Activated CD8-positive, alpha-beta memory T cell treated with anti-CD3 and anti-CD28 coated beads, Interleukin-2, amount 50 U/mL, for 48 hours (primary cell): Measurements from ENCODE around the gene CCDC30.
"Not testable (repeated sequence)": the region's sequence is repeated elsewhere in the genome, so short reads cannot be mapped to it uniquely, and the experiment has no call there.

Experiments used
- DNase-seq: peaks from one replicate; pipeline ENCODE4 v3.0.0-alpha.2; 2020

CCDC30 gene

DNA sequence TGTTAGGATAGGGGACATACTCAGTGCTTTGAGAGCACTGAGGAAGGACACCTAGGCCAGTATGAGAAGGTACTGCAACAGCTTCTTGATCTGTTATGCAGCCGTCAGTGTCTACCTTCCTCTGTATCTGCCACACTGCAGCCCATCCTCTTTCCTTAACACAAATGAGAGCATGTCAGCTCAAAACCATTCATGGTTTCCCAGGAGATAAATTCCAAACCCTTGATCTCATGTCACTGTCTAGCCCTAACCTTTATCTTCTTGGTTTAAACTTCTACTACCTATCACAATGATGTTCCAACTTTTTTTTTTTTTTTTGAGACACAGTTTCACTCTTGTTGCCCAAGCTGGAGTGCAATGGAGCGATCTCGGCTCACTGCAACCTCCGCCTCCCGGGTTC, 8.7 kb upstream of the CCDC30 start:
- no peak for DNase-seq

DNA sequence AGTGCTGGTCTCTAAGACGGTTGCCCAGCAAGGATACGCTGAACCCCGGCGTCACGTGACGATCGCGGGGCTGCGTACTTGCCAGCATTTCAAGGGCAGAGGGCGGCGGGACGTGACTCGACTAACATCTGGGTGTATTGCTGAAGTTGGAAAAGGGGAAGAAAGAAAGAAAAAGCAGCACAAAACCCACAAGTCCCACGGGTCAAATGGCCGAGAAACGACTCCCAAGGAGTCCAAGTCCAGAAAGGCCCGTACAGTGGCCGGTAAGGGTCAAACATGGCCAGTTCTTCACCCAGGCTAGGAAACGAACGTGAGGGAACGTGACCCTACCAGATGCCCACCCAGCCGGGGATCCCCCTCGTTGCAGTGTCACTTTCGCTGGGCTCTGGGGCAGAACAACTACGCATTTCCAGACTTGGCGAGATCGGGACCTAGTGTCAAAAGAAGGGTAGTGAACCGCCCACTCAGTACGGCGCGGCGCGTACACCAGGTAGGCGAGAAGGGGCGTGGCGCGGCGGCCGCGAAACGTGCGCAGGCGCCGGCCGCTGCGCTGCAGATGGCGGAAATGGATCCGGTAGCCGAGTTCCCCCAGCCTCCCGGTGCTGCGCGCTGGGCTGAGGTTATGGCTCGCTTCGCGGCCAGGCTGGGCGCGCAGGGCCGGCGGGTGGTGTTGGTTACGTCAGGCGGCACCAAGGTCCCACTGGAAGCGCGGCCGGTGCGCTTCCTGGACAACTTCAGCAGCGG, 6.9 kb upstream of the CCDC30 start, which contains the start of the genes PPCS and ZMYND12:
Gene PPCS (plus strand): TSS at position 534 of the 744 bp plus-strand sequence. CDS start 23 bp downstream, at position 557.
Gene ZMYND12 (minus strand): TSS at position 13 of the 744 bp plus-strand sequence. CDS start 25 bp downstream, outside the sequence.
- DNase-seq, result peak; percentile 95

DNA sequence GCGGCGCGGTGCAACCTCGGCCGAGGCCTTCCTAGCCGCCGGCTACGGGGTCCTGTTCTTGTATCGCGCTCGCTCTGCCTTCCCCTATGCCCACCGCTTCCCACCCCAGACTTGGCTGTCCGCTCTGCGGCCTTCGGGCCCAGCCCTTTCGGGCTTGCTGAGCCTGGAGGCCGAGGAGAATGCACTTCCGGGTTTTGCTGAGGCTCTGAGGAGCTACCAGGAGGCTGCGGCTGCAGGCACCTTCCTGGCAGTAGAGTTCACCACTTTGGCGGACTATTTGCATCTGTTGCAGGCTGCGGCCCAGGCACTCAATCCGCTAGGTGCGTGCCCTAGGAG, 6.4 kb upstream of the CCDC30 start:
- peak; percentile 81 for DNase-seq

DNA sequence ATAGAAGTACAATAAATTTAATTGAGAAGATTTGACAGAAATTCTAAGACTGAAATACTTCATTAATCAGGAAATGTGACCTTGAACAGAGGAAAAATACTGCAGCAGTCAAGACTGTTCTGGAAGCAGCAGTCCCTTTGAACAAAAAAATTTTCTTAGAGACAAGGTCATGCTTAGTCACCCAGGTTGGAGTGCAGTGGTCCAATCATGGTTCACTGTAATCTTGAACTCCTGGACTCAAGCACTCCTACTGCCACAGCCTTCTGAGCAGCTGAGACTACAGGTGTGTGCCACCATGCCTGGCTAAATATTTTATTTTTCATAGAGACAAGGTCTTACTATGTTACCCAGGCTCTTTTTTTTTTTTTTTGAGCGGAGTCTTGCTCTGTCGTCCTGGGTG, 1.9 kb upstream of the CCDC30 start:
- DNase-seq, result no peak

DNA sequence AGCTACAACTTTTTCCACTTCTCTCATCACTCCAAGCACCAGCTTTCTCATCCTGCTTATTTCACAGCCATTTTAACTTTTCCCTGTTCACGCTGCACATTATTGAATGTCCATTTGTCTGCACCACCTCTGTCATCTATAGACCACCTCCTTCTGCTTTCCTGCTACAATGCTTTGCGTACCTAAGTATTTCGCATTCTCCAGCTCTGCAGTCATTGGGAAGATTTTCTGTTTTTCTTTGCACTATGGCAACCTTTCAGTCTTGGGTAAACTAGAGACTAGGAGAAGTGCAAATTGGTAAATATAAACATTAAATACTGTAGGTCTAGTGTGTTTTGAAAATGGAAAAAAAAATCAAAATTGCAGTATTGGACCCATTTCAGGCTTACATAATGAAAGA, 835 bp downstream of the CCDC30 start:
- DNase-seq, result no peak

DNA sequence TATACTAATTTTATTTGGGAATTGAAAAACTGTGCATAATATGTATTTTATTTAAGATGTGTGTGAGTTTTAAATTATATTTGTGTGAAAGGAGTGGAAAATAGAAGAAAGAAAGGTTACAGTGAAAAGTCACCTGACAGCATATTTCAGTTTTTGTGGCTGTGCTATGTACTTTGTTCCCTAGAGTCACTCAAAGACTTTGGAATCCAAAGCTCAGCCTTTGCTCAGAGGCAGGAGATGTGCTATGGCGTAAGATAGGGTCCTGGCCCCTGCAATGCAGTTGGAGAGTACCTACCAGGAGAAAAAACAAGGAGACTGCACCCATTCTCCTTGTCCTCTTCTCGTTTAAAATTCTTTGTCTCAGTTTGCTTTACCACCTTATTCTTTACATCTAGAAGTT, 2.9 kb downstream of the CCDC30 start:
- DNase-seq, result no peak

DNA sequence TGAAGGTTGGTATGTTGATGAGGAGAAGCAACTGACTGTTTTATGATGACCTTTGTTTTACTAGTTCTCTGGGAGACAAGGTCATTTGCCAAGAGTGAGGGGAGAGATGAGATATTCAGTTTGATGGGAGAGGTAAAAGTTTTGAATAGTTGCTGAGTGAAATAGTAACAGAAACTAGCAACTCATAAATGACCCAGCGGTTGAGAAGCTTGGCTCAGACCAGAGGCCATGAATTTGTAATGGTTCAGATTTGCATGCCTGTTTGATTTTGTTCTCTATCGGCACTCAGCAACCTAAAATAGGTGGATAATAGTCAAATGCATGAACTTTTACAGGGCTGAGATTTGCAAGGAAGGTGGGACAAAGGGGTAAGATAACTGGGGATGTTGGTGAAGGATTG, 6.6 kb downstream of the CCDC30 start:
- no peak for DNase-seq

DNA sequence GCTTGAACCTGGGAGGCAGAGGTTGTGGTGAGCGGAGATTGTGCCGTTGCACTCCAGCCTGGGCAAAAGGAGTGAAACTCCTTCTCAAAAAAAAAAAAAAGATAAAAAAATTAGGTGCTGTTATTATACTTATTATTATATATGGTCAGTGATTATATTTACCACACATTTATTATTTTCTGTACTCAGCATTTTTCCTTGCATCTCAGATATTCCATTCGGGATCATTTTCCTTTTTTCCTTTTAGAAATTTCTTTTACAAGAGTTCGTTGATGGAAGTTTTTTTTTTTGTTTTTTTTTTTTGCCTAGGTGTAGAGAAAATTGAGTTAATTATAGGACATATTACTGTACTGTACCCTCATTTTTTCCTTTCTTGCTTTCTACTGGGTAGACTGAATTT, 13.5 kb downstream of the CCDC30 start:
- DNase-seq, result no peak

DNA sequence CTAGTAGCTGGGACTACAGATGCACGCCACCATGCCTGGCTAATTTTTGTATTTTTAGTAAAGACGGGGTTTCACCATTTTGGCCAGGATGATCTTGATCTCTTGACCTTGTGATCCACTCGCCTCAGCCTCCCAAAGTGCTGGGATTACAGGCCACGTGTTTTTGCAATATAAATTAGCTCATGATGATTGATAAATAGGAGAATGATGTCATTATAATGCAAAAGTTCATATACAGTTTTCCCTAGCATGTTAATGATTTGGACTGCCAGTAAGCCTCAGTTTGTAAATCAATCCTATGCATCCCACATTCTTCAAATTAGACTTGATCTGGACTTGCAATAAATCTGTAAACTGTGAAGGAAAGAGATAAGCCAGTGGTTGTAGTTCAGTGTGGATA, 14.3 kb downstream of the CCDC30 start:
- DNase-seq, result not testable (repeated sequence)

DNA sequence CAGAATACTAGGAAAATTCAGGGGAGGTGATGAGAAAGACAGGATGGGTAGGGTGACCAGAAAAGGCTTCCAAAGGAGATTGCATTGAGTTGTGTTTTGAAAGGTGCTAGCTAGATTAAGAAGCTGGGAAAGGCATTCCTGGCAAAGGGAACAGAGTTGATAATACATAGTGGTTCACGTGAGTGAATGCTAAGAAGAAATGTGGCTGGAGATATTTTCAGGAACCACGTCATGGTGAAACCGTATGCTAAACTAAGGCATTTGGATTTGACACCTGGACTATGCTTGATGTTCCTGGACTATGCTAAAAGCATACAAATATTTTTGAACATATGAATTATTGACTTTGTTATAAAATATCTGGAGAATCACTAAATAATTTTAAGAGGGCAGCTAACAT, 14.7 kb downstream of the CCDC30 start:
- DNase-seq, result no peak

DNA sequence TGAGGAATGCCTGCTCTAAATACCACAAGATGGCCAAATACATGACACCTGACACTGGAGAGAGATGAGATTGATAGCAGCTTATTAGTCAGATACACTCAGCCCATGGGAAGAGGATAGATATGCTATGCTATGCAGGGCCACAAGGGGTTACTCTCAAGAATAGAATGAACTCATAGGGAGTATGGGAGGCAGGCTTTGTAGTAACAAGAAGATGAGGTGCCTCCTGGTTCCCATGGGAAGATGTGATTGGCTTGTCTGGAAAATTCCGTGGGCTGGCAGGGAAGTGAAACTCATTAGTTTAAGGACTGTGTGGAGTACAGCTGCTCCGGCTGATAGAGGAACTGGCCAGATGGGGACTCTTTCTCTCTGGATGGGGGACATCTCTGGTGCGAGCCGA, 16.5 kb downstream of the CCDC30 start:
- DNase-seq, result no peak

DNA sequence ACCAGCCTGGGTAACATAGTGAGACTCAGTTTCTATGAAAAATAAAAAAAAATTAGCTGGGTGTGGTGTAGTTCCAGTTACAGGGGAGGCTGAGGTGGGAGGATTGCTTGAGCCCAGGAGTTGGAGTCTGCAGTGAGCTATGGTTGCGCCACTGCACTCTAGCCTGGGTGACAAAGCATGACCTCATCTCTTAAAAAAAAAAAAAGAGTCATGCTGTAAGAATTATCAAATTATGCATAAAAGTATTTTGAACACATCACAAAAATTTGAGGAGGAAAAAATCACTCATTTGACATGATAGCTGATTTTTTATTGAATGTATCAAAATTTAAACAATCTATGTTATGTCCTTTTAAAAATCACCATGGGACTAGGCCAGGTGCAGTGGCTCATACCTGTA, 17.8 kb downstream of the CCDC30 start:
- no peak for DNase-seq

DNA sequence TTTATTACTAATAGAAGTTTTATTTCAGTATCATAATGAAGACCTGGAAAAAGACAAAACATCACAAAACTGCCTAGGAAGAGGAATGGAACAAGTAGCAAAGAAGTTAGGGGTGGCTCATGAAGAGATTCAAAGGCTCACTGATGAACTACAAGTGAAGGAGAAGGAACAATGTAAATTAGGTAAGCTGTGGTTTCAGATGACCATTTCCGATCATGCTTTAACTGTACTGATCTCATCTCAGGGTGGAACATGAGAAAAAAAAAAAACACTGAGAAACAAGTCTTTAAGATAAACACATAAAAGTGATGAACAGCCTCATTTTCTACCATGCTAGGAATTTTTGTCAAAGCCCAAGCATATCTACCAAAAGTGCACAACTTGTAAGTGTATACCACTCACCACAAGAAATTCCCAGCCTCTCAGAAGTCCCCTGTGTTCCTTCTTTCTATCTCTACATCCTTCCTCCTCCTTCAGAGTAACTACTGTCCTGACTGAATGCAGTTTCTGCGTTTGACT, 19.6 kb downstream of the CCDC30 start:
- DNase-seq, result no peak

DNA sequence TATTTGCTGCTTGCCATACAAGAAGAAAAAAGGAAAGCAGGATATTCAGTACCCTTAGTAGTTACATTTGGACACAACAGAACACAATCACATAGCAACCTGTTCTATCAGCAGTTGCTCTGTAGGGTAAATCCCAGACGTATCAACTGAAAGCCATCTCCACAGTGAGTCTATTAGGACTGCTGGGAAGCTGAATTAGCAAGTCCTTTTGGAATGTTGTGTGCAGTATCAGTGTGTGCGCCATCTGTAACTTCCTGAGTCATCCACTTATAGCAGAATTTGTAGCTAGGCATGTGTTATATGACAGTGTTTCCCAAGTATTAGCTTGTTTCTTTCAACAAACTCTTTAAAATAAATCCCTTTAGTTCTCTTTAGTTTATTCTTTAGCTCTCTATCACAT, 21.3 kb downstream of the CCDC30 start:
- DNase-seq, result no peak

DNA sequence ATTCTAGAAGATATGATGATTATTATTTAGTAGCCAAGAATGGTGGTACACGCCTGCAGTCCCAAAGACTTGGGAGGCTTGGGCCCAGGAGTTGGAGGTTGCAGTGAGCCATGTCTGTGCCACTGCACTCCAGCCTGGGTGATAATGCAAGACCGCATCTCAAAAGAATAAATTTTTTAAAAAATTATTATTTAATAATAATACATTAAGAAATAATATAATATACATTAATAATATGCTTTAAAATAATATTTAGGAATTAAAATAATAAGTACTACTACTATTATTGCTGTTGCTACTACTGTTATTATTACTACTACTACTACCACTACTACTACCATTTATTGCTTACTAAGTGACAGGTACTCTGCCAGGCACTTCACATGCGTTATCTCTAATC, 27.2 kb downstream of the CCDC30 start:
- no peak for DNase-seq

DNA sequence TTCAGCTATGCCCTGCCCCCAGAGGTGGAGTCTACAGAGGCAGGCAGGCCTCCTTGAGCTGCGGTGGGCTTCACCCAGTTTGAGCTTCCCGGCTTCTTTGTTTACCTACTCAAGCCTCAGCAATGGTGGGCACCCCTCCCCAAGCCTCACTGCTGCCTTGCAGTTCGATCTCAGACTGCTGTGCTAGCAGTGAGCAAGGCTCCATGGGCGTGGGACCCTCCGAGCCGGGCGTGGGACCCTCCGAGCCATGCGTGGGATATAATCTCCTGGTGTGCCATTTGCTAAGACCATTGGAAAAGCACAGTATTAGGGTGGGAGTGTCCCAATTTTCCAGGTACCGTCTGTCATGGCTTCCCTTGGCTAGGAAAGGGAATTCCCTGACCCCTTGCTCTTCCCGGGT, 38.9 kb downstream of the CCDC30 start:
- DNase-seq, result not testable (repeated sequence)

DNA sequence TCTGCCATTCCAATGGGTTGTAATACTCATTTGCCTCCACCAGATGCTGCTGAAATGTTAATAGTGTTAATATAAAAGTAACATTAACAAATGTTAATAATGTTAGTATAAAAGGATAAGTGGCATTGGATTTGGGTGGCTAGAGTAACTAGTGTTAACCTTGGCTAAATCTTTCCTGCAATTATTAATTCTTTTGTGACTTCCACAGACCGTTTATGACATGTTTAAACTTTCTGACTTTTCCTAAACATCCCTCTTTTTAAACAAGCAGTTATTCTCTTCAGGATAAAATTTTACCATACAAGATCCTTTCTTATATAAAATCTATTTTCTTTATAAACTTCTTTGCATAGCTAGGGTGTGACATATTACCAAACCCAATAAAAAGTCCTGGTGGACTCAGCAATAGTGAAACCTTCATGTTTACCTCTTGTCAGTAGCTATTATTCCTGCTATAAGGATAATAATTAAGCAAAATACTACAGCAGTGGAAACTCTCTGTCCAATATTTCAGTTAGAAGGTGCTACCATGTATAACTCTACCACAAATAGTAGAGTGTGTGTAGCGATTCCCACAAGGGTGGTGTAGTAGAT, 41.5 kb downstream of the CCDC30 start:
- DNase-seq, result no peak

DNA sequence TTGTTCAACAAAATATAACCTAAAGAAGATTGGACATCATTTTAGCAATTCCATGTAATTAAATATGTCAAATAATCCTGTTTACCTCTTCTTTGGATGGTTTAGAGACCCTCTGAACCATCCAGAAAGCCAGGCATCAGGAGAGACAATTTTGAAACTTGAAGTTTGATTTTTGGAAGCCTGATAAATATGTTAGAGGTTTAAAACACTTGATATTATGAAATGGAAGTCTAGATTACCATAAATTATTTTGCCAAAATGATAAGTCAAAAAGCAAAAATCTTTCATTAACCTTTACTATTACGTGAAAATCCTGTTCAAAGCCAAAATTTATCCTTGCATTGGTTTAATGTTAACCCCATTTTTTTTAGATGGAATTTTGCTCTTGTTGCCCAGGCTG, 43.5 kb downstream of the CCDC30 start:
- DNase-seq, result no peak

DNA sequence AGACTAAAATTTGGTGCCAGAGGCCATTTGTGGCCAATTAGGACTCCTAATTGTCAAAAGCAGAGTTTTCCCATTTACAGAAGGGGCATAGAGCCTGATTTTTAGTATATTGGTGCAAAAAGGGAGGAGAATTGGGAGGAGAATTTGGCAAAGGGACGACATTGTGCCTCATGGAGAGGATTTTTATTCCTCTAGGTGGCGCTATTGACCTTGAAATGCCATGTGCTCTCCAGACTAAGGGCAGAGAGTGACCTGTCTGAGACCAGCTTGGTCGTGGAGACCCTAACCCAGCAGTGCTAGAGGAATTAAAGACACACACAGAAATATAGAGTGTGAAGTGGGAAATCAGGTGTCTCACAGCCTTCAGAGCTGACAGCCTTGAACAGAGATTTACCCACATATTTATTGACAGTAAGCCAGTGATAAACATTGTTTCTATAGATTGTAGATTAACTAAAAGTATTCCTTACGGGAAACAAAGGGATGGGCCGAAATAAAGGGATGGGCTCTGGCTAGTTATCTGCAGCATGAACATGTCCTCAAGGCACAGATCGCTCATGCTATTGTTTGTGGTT, 48.6 kb downstream of the CCDC30 start:
- not testable (repeated sequence) for DNase-seq

DNA sequence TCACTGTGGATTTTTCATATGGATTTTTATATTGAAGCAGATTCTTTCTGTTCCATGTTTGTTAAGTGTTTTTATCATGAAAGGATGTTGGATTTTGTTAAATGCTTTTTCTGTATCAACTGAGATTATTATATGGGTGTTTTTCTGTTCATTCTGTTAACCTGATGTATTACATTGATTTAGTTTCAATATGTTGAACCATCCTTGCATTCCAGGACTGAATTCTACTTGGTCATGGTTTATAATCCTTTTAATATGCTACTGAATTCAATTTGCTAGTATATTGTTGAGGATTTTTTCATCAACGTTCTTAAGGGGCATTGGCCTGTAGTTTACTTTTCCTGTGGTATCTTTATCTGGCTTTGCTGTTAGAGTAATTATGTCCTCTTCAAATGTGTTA, 55.8 kb downstream of the CCDC30 start:
- no peak for DNase-seq

DNA sequence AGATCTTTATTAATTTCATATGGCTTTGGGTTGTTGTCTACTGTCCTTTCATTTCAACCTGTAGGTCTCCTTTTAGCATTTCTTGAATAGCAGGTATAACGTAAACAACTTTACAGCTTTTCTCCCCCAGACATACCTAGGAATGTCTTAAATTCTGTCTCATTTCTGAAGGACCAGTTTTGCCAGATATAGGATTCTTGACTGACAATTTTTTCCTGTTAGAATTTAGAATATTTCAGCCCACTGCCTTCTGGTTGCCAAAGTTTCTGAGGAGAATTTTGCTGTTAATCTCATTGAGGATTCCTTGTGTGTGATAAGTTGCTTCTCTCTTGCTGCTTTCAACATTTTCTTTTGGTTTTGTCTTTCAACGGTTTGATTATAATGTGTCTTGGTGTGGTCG, 60.1 kb downstream of the CCDC30 start:
- DNase-seq, result no peak

DNA sequence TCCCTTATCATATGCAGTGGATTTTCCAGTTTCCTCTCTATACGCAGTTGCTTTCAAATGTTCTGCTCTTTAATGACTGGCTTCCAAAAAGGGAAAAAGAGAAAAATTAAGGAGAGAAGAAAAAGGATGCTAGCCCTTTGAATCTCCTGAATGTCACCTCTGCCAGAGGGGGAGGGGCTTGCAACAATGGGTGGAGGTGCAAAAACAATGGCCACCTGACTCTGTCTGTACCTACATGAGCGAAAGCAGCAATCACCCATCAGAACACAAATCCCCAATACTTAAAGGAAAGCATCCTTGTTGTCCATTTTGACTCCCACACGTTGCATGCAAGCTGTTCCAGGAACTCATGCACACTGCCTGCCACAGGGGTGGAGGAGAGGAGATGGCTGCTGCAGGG, 61.2 kb downstream of the CCDC30 start:
- DNase-seq, result no peak

DNA sequence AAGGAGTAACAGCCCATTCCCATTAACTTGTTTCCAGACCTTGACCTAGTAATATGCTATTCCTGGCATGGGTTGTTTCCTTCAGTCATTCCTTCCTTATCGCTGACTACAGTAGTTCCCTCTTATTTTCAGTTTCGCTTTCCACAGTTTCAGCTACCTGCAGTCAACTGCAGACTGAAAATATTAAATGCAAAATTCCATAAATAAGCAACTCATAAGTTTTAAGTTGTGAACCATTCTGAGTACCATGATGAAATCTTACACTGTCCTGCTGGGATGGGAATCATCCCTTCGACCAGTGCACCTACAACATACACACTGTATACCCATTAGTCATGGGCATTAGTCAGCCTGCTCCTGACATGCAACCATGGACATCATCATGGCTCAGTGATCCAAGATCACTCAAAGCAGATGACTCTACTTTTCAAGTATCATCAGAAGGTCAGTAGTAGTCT, 66.7 kb downstream of the CCDC30 start:
- no peak for DNase-seq

DNA sequence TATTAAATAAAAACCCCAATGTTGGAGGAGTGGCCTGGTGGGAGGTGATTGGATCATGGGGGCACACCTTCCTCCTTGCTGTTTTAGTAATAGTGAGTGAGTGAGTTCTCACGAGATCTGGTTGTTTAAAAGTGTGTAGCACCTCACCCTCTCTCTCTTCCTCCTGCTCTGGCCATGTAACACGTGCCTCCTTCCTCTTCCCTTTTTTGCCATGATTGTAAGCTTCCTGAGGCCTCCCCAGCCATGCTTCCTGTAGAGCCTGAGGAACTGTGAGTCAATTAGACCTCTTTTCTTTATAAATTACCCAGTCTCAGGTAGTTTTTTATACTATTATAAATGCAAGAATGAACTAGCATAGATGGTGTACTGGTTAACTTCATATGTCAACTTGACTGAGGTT, 68.0 kb downstream of the CCDC30 start:
- DNase-seq, result no peak
